NCI-H526 treated with DMSO at 0.1 percent for 48 hours (cell line): ENCODE results near the gene GALNT7.
"Not testable (repeated sequence)": the region's sequence is repeated elsewhere in the genome, so short reads cannot be mapped to it uniquely, and the experiment has no call there.

Experiments
- DNase-seq: peaks from one replicate; lab custom pipeline; 2025; lab: John Stamatoyannopoulos, UW

Gene GALNT7

GRCh38 chr4:173194157-173194556 is 25.5 kb downstream of the GALNT7 start:
- DNase-seq, result no peak

GRCh38 chr4:173195109-173195508 is 26.5 kb downstream of the GALNT7 start:
- DNase-seq, result no peak

GRCh38 chr4:173199553-173199952 is 30.9 kb downstream of the GALNT7 start:
- no peak for DNase-seq

- DNase-seq, result no peak
Measured at GRCh38 chr4:173200103-173200884, 31.7 kb downstream of the GALNT7 start.

DNA sequence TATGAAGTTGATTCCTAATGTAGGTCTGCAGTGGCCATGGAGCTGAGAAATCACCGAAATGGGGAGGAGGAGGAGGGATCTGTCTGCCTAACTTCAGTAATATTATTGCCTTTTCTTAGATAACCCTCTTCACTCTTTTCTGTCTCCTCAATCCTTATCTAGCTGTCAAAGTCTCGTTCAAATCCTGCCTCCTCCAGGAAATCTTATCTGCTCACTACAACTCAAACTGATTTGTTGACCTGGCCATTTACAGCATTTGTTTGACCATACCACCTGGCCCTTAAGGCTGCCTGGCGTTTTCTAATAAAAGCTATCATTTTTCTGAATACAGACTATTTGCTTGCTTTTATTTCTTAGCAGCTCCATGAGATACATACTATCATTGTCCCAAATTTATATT is 33.8 kb downstream of the GALNT7 start:
- no peak for DNase-seq

DNA sequence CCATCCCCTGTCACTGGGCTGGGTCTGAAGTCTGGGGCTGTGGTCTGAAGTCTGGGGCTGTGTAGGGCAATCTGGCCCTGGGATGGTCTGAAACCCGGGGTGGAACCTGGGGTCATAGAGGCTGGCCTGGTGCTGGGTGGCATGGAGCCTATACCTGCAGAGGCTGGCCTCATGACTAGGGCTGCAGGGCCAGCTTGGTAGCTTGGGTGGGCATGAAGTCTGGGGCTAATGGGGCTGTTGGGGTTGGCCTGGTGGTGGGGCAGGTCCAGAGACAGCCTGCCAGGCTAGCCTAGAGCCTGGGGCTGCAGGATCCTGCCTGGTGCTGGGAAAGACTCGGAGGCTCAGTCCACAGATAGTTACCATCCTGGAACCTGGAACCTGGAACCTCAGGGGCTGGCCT is 37.0 kb downstream of the GALNT7 start:
- no peak for DNase-seq

GRCh38 chr4:173208420-173208819 is 39.8 kb downstream of the GALNT7 start:
- DNase-seq, result no peak

DNA sequence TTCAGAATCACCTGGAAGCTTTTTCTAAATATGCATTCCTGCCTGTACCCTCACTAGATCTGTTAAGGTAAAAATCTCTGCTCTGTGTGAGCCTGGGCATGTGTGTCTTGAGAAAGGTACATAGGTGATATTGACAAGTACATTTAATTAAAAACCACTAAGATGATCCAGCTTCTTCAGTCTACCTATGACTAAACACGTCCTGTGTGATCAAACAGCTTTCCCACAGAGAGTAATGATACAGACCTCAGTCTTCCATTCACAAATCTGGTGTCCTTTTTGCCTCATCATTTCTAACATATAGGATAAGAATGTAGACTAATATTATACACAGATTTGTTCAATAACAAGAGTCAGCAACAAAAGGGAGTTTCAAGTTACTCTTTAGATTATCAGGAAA is 42.6 kb downstream of the GALNT7 start:
- no peak for DNase-seq

GRCh38 chr4:173211838-173212237 is 43.2 kb downstream of the GALNT7 start:
- no peak for DNase-seq

- no peak for DNase-seq
Measured at GRCh38 chr4:173212379-173212778, 43.8 kb downstream of the GALNT7 start.

GRCh38 chr4:173213296-173213695 is 44.7 kb downstream of the GALNT7 start:
- no peak for DNase-seq

DNA sequence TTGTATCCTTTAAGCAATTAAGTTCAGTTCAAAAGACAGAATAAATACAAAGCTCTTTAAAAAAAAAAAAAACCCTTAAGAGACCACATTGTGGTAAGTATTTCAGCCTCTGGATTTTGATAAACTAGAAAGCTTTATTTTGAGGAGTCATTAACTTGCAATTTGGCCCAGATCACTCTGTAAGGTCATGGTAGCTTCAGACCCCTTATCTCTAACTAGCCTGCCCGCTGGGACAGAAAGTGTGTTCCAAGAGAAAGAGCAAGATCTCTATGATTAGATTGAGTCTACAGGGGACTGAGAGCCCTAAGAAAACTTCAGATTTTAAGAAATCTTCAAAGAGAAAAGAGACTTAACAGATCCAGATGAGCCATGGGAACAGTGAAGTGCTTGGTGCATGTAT is 45.6 kb downstream of the GALNT7 start:
- DNase-seq, result no peak

DNA sequence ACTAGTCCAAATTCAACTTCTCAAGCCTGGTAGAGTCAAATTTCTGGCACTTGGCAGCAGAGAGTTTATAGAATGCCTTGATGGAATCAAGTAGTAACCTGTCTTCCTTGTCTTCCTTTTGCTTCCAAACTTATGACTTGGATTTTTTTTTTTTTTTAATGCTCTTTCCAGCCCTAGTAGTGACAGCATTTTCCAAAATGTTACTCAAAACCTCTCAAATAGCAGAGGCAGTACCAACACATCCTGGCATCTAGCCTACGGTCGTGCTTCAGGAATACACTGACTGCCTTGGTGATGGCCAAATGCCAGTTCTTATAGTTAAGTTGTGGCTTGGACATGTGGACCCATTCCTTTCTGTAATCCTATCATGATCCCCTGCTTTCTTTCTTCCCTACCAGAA is 46.0 kb downstream of the GALNT7 start:
- no peak for DNase-seq

DNA sequence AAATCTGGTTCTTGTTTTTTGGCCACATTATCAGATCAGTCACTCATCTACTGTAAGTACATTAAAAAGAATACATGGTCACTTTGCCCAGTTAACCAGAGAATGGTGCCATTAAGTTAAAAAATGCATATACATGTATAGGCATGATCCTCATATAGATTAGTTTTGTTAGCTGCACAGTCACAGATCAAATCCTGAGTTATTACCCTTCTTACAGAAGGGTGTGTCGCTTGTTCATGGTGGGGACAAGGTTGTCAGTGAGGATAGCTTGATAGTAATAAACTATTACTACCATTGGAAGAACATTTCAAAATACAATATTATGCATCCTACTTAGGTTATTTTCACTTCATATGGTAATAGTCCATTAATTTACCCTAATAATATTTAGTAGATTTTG is 48.5 kb downstream of the GALNT7 start:
- DNase-seq, result no peak

- no peak for DNase-seq
Measured at GRCh38 chr4:173217727-173218126, 49.1 kb downstream of the GALNT7 start.

DNA sequence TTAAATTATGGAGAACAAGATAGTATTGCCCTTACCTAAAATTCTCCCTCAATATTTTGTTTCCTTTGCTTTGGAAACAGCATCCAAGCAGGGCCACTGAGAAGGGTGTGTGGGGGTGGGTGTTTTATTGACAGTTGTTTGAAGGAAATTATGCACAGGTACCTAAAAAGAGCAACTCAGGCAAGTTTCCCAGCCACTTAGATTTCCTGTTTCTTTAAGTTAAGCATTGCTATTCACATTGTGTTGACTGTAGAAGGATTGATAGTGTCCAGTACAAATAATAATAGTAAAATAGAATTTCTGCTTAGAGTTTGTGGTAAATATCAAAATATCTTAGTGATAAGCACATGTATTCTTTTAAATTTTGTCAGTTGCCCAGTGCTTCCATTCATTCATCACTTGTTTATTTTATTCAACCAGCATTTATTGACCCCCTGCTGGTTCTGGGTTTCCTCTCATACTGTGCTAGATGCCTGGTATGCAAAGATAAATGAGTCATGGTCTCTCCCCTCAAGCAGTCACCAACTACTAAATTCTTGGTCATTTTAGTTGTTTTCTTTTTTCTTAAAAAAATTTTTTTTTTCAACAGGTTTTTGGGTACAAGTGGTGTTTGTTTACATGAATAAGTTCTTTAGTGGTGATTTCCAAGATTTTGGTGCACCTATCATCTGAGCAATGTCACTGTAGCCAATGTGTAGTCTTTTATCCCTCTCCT is 50.0 kb downstream of the GALNT7 start:
- no peak for DNase-seq

GRCh38 chr4:173219126-173219437 is 50.5 kb downstream of the GALNT7 start:
- not testable (repeated sequence) for DNase-seq

- DNase-seq, result no peak
Measured at GRCh38 chr4:173223743-173224142, 55.1 kb downstream of the GALNT7 start.

DNA sequence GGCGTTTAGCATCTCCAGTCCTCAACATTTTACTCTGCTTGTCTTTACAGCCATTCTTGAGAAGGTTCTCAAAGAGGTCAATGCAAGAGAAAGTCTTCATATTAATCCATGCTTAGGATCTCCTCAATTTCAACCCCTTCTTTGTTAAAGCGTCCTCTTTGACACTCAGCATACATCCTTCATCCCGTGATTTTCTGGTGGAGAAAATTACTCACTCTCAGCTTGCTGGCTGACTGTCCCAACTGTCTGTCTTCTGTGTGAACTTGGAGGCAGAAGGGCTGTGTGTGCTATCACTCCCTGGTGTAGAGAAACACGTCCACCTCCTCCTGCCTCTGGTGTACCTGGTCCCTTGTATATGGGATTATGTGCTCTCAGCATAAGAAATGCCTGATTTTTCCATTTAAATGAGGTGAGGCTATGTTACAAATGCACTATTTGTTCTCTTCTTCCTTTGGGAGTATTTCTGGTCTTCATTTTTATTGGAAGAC is 57.8 kb downstream of the GALNT7 start:
- DNase-seq, result no peak

DNA sequence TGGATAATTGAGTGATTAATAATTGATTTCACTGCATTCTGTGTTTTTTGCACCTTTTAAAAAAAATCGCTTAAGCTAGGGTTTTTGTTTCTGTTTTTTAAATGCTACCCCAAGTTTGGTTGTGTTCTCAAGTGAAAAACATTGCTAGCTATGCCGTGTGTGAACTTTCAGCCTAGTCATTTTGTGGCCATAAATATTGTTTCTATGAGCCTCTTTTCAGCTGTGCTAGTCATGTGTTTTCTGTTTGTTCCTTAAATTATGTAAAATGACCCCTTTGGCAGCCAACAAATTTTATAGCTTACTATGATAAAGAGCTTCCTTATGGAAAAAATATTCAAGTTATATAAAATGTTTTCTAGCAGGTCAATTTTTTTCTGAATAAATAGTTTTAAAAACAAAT is 59.1 kb downstream of the GALNT7 start:
- no peak for DNase-seq

DNA sequence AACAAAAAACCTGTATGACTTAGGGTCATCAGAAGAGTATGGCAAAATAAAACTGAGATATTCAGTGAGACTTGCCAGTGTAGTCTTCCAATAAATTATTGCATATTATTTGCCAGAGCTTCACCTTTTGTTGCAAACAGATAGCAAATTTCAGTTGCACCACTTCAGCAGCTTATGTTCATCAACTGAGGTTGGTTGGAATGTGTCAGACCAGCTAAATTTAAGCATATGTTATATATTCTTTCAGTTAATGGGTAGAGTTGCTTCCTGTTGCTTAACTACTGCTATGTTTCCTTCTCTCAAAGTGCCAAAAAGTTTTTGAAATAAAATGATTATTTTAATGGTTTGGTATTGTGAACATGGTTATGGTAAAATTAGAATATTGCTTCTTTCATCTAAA is 61.5 kb downstream of the GALNT7 start:
- DNase-seq, result no peak

- no peak for DNase-seq
Measured at GRCh38 chr4:173231916-173232315, 63.3 kb downstream of the GALNT7 start.

GRCh38 chr4:173233857-173234256 is 65.2 kb downstream of the GALNT7 start:
- DNase-seq, result no peak

GRCh38 chr4:173235050-173235449 is 66.4 kb downstream of the GALNT7 start:
- no peak for DNase-seq
